Stimulated activated CD8-positive, alpha-beta memory T cell treated with anti-CD3 and anti-CD28 coated beads, Interleukin-15, amount 100 ng/mL, for 48 hours (primary cell): ENCODE data around the gene MRTFB.
"Not testable (repeated sequence)": the region's sequence is repeated elsewhere in the genome, so short reads cannot be mapped to it uniquely, and the experiment has no call there.

ENCODE experiments used
- DNase-seq, 2 donors: peaks; one replicate each; pipeline ENCODE4 v3.0.0-alpha.2; 2020; ENCODE audit warnings: low read depth in 2 of 2

MRTFB gene

GRCh38 chr16:14104066-14104465, 32.9 kb downstream of the MRTFB start:
- DNase-seq = no peak

DNA sequence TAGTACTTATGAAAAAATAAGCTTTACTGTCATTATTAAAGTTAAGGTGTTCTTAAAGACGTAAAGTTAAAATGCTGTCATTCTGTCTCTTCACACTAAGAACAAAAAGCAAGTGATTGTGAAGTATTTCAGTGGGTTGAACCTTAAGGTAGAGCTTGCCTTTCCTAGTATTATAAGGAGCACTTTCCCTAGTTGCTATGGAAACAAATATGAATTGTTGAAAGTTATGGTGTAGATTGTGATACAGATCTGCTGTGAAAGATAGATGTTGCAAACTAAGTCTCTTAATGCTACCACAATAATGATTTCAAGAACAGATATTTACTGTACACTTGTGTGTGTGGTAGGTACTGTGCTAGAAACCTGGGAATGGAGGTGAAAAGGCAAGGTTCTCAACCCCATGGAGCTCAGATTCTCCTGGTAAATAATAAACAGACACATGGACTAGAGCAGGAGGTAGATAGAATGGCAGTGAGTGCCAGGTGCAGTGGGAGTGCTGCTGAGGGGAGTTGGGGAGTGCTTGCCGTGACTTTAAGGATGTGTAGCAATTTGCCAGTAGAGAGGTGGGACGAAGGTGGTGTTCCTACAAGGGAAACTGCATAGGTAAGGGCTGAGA, 34.7 kb downstream of the MRTFB start:
- DNase-seq = no peak

DNA sequence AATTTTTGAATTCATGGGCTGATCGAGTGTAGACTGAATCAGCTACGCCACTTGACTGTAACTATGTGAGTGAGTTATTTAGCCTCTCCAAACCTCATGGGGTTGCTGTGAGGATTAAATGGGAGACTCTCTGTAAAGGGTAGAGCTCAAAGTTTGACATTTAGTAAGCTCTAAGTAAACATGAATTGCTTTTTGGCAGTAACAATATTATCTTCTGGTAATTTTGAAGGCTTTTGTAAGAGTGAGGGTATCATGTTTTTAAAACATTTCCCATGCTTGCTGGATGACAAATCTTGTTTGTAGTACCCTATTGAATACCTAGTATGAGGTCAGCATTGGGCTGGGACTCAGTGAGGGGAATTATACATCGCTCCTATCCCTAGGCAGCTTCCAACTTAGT, 35.3 kb downstream of the MRTFB start:
- no peak for DNase-seq

- DNase-seq = no peak
Measured at GRCh38 chr16:14106961-14107360, 35.8 kb downstream of the MRTFB start.

- no peak for DNase-seq
Measured at GRCh38 chr16:14109077-14109775, 38.1 kb downstream of the MRTFB start.

DNA sequence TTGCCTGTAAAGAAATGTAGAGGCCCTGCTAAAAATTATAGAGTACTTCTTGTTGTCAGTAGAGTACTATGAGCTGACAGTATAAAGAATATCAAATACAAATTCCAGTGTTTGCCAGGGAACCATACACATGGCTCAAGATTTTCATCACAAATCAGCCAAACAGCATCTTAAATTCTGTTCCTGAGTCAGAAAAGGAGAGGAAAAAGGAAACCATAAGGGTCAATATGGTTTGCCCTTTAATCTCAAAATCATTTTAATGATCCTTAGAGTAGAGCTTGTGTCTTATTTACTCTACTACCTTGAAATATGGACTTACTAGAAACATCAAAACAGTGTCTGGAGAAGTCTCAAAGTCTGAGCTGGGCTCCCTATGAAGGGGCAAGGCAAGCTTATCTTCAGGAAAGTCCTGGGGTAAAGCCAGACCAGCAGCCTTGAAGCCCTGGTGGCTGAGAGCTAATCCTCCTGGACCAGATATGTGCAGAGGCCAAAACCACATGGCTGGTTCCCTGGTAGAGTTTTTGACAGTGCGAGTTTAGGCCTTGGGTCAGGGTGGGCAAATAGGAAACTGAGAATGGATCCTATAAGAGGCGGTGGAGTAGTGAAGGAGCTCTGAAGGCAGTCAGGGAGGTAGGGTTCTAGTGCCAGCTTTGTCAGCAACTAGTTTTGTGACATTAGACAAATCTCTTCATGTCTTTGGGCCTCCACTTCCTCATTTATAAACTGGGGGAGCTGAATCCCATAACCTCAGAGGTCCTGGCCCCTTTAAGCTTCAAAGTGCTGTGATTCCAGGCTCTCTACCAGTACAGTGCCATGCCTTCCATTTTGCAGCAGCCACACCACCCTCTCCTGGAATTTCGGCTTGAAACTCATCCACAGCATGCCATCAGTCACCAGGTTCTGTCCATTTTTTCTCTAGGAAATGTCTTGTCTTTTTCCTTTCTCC, 38.9 kb downstream of the MRTFB start:
- DNase-seq = no peak

DNA sequence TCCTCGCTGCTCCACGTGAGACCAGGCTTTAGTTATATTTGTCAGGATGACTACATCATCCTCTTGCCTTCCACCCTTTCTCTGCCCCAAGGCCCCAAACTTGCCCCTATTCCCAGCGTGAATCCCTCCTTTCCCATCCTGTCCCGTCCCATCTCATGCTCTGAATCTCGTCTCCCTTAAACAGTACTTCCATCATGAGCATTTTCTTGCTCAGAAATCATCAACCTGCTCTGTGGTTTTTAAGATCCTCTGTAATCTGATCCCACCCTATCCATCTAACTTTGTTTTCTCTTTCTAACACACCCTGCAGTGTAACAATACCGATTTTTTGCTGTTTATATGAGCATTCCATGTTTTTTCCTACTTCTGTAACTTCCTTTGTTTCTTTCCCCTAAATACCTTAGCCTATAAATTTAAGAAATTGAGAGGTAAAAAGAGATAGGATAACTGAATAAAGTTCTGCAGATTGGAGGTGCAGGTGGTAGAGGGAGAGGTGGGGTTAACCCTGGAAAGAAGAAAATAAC, 39.7 kb downstream of the MRTFB start:
- no peak for DNase-seq

GRCh38 chr16:14111713-14112538, 40.8 kb downstream of the MRTFB start:
- DNase-seq = no peak

GRCh38 chr16:14112539-14112856, 41.4 kb downstream of the MRTFB start:
- DNase-seq = no peak

GRCh38 chr16:14113344-14113743, 42.2 kb downstream of the MRTFB start:
- no peak for DNase-seq

GRCh38 chr16:14117051-14117450, 45.9 kb downstream of the MRTFB start:
- DNase-seq = no peak

DNA sequence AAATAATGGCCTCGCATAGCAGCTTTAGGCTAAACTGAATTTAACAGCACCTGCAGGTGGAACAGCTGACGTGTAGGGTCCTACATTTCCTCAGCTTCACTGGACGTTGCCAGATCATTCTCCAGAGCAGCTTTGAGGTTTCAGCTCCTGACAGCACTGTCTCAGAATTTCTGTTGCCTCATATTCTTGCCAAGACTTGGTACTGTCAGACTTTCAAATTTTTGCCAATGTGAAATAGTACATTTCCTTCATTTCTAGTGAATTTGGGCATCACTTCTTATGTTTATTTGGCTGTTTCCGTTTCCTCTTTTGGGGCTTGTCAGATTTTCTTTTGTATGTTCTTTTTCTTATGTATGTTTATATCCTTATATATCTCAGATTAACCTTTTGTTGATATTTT, 48.7 kb downstream of the MRTFB start:
- DNase-seq = no peak

DNA sequence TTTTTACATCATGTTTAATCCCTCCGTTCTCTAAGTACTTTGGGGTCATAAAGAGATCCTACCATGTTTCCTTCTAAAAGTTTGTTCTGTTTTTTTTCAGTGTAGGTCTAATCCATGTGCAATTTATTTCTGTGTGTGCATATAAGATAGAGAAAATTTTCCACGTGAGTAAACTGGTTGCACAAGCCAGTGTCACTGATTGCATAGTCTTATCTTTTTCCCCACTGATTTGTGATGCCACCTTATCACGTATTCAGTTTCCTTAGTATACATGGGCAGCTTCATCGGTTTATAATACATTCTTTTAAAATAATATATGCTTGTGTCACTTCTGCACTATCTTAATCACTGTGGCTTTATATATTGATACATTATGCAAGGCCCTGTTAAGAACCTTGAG, 49.2 kb downstream of the MRTFB start:
- DNase-seq = no peak

DNA sequence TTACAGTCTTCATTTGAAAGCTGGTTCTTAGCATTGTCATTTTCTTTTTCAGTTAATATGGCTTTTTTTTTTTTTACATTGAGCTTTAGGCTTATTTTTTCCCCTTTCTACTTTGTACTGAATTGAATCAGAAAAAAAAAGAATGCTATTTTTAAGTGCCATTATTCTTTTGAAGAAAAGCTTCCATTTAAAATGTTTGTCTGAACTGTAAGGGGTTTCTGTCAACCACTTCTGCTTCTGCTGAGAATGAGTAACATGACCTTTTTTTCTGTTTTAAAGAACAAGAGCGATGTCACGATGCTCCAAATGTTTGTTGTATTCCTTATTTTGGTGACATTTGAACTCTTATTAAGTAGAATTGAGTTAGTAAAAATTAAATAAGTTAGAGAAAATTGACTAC, 50.0 kb downstream of the MRTFB start:
- no peak for DNase-seq

- DNase-seq = no peak
Measured at GRCh38 chr16:14121872-14122271, 50.8 kb downstream of the MRTFB start.

GRCh38 chr16:14122430-14122829, 51.3 kb downstream of the MRTFB start:
- not testable (repeated sequence) for DNase-seq

- DNase-seq = no peak
Measured at GRCh38 chr16:14125000-14125681, 54.0 kb downstream of the MRTFB start.

DNA sequence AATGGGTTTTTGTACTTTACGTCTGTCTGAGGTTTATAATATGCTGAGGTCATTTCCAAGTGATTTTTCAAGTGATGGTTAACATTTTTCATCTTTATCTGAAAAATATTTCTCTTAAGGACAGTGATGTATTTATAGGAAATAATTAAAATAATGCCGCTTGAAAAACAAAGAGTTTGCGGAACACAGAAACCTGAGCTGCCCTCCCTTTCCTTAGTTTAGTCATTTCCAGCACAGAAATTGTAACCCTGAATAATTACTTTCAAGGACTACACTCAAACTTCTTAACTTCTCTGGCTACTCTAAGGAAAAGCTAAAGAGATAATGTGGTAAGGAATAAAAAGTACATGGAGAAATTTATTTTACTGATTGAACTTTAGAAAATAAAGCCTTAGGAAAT, 54.6 kb downstream of the MRTFB start:
- DNase-seq = no peak

DNA sequence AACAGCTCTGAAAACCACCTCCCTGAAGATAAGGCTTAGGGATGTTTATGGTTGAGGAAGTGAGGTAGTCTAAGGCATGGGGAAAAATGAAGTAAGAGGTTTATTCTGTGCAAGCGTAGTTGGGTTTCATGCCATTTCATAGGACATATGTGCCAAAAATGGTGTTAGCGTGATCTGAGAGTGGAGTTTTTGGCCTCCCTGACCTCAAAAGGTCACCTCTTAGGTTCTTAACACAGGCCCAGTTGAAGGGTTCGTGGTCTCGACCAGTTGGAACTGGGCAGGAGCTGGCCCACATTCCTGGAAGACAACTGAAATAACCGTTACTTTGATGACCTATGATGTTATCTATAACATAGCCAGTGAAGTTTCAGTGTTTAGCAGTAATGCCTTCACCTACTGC, 57.0 kb downstream of the MRTFB start:
- DNase-seq = no peak

- no peak for DNase-seq
Measured at GRCh38 chr16:14129502-14129901, 58.4 kb downstream of the MRTFB start.
